ENCODE measurements around the gene NKAIN2. TPM values are rescaled to one million over a fixed set of nuclear protein-coding genes. Genes with fewer than 3 reads are reported as not detected.
A peak's percentile ranks its signal among the peaks of the same experiment; 100 is the strongest.
"Not testable (repeated sequence)": the region's sequence is repeated elsewhere in the genome, so short reads cannot be mapped to it uniquely, and the experiment has no call there.

NKAIN2 gene
- total and polyA plus RNA-seq, 8 donors = 9.5 to 23.4 (median 18.9) TPM; not detected in 2

DNA sequence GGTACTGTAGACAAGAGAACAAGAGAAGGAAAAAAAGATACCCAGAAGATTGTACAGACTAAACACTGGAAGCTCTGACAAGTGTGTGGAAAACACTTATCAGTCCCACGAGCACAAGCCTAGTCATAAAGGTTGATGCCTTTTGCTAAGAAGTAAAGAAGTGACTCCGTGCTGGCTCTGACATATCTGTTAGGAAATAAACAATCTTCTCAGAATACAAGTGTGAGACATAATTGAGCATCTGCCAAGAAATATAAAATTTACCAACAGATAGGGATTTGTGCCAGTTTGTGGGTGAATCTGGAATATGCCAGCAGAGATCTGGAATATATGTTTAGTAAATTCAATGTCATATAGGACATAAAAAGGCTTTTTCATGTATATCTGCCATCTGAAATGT is 899.9 kb downstream of the NKAIN2 start:
- no peaks in the 10 kb centered on the region for H3K36me3 ChIP-seq
- no peak overlapping the region for H3K4me3 ChIP-seq
- ATAC-seq = no peak
- DNase-seq = no peak
- H3K9me3 ChIP-seq = no peaks in the 10 kb centered on the region
- H3K4me1 ChIP-seq = no peaks in the 10 kb centered on the region
- intact Hi-C loops (cut with DNase I) = no loop called here
- no peak for TF ChIP-seq CTCF (IDR thresholded peaks at IDR 0.05)
- no peaks in the 10 kb centered on the region for H3K27me3 ChIP-seq
- H3K27ac ChIP-seq = no peak overlapping the region

DNA sequence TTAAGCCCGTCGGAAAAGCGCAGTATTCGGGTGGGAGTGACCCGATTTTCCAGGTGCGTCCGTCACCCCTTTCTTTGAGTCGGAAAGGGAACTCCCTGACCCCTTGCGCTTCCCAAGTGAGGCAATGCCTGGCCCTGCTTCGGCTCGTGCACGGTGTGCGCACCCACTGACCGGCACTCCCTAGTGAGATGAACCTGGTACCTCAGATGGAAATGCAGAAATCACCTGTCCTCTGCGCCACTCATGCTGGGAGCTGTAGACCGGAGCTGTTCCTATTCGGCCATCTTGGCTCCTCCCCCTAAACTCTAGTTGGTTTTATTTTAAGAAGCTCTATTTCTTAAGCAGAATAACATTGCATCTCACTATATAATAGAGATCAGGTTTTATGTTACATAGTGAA is 908.9 kb downstream of the NKAIN2 start:
- H3K9me3 ChIP-seq; H3K4me1 ChIP-seq; H3K36me3 ChIP-seq; intact Hi-C loops (cut with DNase I); H3K27me3 ChIP-seq; H3K27ac ChIP-seq; ATAC-seq; H3K4me3 ChIP-seq: not testable (repeated sequence)
- DNase-seq = peak in 1 of 4 donors; percentile 54

DNA sequence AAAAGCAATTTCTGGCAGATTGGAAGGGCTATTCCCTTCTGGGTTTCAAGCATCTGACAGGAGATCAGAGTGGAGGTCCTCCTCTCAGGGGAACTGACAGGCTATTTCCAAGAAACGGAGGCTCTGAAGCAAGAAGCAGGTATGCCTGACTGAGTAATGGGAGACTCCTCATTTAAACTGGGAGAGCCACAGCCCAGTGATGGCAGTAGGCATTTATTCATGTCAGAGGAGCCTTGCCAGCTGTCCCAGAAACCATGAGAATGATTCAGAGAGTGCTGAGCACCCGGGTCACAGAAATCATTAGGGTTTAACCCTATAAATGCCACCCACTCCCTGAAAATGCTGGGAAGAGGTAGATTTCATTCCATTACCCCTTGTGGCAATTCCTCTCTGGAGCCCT is 911.1 kb downstream of the NKAIN2 start:
- DNase-seq (no peak), ATAC-seq (no peak)
- no peak overlapping the region for H3K4me3 ChIP-seq
- no peaks in the 10 kb centered on the region for H3K36me3 ChIP-seq
- no peaks in the 10 kb centered on the region for H3K9me3 ChIP-seq
- H3K27me3 ChIP-seq = no peaks in the 10 kb centered on the region
- no peak overlapping the region for H3K27ac ChIP-seq
- no peaks in the 10 kb centered on the region for H3K4me1 ChIP-seq
- intact Hi-C loops (cut with DNase I) = no loop called here
- no peak for TF ChIP-seq CTCF (IDR thresholded peaks at IDR 0.05)

DNA sequence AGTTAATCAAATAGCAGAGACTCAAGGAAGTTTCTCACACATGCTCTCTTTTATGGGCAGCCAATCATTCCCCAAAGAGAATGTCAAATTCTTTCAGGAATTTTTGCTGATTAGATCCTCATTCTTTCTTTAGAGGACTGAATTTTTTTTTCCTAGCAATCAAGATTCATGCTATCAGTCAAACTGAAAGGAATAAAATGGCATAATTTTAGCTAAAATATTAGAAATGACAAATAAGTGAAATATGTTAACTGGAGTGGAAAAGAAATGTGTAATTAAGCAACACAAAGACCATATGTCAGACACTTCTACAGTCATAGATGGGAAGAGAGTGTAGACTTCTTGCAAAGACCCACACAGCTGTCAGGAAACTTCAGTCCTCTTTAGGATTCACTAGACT is 916.2 kb downstream of the NKAIN2 start:
- no peaks in the 10 kb centered on the region for H3K4me1 ChIP-seq
- no peak for TF ChIP-seq CTCF (IDR thresholded peaks at IDR 0.05)
- H3K27ac ChIP-seq = no peak overlapping the region
- H3K36me3 ChIP-seq = no peaks in the 10 kb centered on the region
- no peaks in the 10 kb centered on the region for H3K9me3 ChIP-seq
- no peaks in the 10 kb centered on the region for H3K27me3 ChIP-seq
- intact Hi-C loops (cut with DNase I) = no loop called here
- ATAC-seq (no peak), DNase-seq (no peak)
- no peak overlapping the region for H3K4me3 ChIP-seq

DNA sequence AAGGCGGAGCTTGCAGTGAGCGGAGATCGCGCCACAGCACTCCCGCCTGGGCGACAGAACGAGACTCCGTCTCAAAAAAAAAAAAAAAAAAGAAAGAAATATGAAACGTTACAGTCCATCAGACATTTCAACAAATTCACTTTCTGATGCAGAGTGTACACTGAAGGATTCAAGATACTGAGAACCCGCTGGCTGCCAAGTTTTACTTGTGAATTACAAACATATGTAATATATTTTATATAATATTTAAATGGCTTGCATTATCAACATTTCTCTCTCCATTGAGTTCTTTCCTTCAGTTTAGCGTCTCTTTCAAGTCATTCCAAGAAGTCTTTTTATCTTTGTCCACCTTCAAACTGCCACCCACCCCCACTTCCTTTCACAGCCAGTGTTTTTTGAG is 917.7 kb downstream of the NKAIN2 start:
- Histone ChIP-seq H3K4me1 (no peaks in the 10 kb centered on the region), H3K9me3 (no peaks in the 10 kb centered on the region), H3K27ac (no peak overlapping the region), H3K4me3 (no peak overlapping the region), H3K36me3 (no peaks in the 10 kb centered on the region), H3K27me3 (no peaks in the 10 kb centered on the region)
- DNase-seq = peak in 1 of 4 donors; percentile 19
- intact Hi-C loops (cut with DNase I) = no loop called here
- no peak for TF ChIP-seq CTCF (IDR thresholded peaks at IDR 0.05)
- no peak for ATAC-seq

GRCh38 chr6:124722141-124722878 is 918.6 kb downstream of the NKAIN2 start:
- intact Hi-C loops (cut with DNase I) = no loop called here
- H3K27ac ChIP-seq = no peak overlapping the region
- DNase-seq = peak in 1 of 4 donors; percentile 17
- no peaks in the 10 kb centered on the region for H3K36me3 ChIP-seq
- no peaks in the 10 kb centered on the region for H3K4me1 ChIP-seq
- H3K9me3 ChIP-seq = no peaks in the 10 kb centered on the region
- TF ChIP-seq CTCF (IDR thresholded peaks at IDR 0.05) = no peak
- H3K4me3 ChIP-seq = no peak overlapping the region
- no peaks in the 10 kb centered on the region for H3K27me3 ChIP-seq
- ATAC-seq = no peak
